Measurements from ENCODE around the gene SDHAF3. TPM values are rescaled to one million over a fixed set of nuclear protein-coding genes. Genes with fewer than 3 reads are reported as not detected.
A peak's percentile ranks its signal among the peaks of the same experiment; 100 is the strongest.
"Not testable (repeated sequence)": the region's sequence is repeated elsewhere in the genome, so short reads cannot be mapped to it uniquely, and the experiment has no call there.

The SDHAF3 gene
- total RNA-seq, 2 donors from 2014 or later, result 4.4 to 15.8 TPM

GRCh38 chr7:97166308-97166707 is 48.8 kb downstream of the SDHAF3 start:
- Histone ChIP-seq H3K36me3 (no peaks in the 10 kb centered on the region), H3K9me3 (no peaks in the 10 kb centered on the region), H3K4me3 (no peak overlapping the region), H3K27me3 (no peaks in the 10 kb centered on the region), H3K4me1 (no peaks in the 10 kb centered on the region), H3K27ac (no peak overlapping the region)
- no peak for DNase-seq (ENCODE audit: low spot score)
- TF ChIP-seq CTCF (IDR thresholded peaks at IDR 0.05), result no peak

GRCh38 chr7:97167176-97167575 is 49.7 kb downstream of the SDHAF3 start:
- TF ChIP-seq CTCF (IDR thresholded peaks at IDR 0.05), result no peak
- Histone ChIP-seq H3K27ac (no peak overlapping the region), H3K4me3 (no peak overlapping the region)

GRCh38 chr7:97167749-97168148 is 50.3 kb downstream of the SDHAF3 start:
- no peaks in the 10 kb centered on the region for H3K4me1 ChIP-seq
- H3K27me3 ChIP-seq, result no peaks in the 10 kb centered on the region
- TF ChIP-seq CTCF (IDR thresholded peaks at IDR 0.05), result no peak
- no peak overlapping the region for H3K27ac ChIP-seq
- no peaks in the 10 kb centered on the region for H3K36me3 ChIP-seq
- no peak overlapping the region for H3K4me3 ChIP-seq
- no peaks in the 10 kb centered on the region for H3K9me3 ChIP-seq
- no peak for DNase-seq (ENCODE audit: low spot score)

More at GRCh38 chr7:97167176-97167575, 49.7 kb downstream of the SDHAF3 start:
- DNase-seq (ENCODE audit: low spot score), result no peak
- no peaks in the 10 kb centered on the region for H3K4me1 ChIP-seq
- H3K36me3 ChIP-seq, result no peaks in the 10 kb centered on the region
- no peaks in the 10 kb centered on the region for H3K9me3 ChIP-seq
- H3K27me3 ChIP-seq, result no peaks in the 10 kb centered on the region

- Histone ChIP-seq H3K4me1 (no peaks in the 10 kb centered on the region), H3K9me3 (no peaks in the 10 kb centered on the region), H3K27me3 (no peaks in the 10 kb centered on the region), H3K27ac (no peak overlapping the region), H3K4me3 (no peak overlapping the region), H3K36me3 (no peaks in the 10 kb centered on the region)
- TF ChIP-seq CTCF (IDR thresholded peaks at IDR 0.05), result no peak
- DNase-seq (ENCODE audit: low spot score), result no peak
Observed at GRCh38 chr7:97174303-97174702, 56.8 kb downstream of the SDHAF3 start.

- Histone ChIP-seq H3K4me1 (no peaks in the 10 kb centered on the region), H3K27ac (no peak overlapping the region), H3K36me3 (no peaks in the 10 kb centered on the region), H3K9me3 (no peaks in the 10 kb centered on the region), H3K4me3 (no peak overlapping the region), H3K27me3 (no peaks in the 10 kb centered on the region)
- no peak for DNase-seq (ENCODE audit: low spot score)
- TF ChIP-seq CTCF (IDR thresholded peaks at IDR 0.05), result peak; percentile 76 to 87
Observed at GRCh38 chr7:97179454-97180104, 62.1 kb downstream of the SDHAF3 start.

- H3K9me3 ChIP-seq, result no peaks in the 10 kb centered on the region
- DNase-seq (ENCODE audit: low spot score), result no peak
- H3K4me1 ChIP-seq, result no peaks in the 10 kb centered on the region
- no peaks in the 10 kb centered on the region for H3K27me3 ChIP-seq
- H3K4me3 ChIP-seq, result no peak overlapping the region
- H3K36me3 ChIP-seq, result no peaks in the 10 kb centered on the region
- TF ChIP-seq CTCF (IDR thresholded peaks at IDR 0.05), result no peak
- no peak overlapping the region for H3K27ac ChIP-seq
Observed at GRCh38 chr7:97187067-97187466, 69.6 kb downstream of the SDHAF3 start.

GRCh38 chr7:97196174-97196573 is 78.7 kb downstream of the SDHAF3 start:
- not testable (repeated sequence) for H3K9me3 ChIP-seq; H3K27ac ChIP-seq; H3K27me3 ChIP-seq; H3K4me1 ChIP-seq; H3K4me3 ChIP-seq; DNase-seq (ENCODE audit: low spot score); H3K36me3 ChIP-seq

All from right atrium auricular region (tissue), 2 donors.